ENCODE data around the gene MYO1H.

MYO1H gene

DNA sequence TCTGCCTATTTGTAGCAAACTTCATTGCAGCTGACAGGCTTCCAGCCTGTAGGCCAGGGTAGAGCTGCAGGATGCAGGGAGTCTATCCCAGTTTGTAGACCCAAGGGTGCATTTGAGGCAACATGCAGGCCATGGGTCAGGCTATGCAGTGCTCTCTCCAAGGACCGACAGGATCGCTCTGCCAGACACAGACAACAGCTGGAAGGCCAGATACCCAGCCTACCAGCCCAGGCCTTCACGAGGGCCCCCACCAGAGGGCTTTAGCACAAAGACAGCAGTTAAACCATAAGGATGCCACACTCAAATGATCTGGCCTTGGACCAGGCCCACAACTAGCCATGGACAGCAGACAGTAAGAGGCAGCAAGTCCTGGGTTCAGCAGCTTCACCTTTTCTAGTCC lies 119.1 kb downstream of the MYO1H start:
- Histone ChIP-seq H3K36me3 (ENCODE audit: control insufficient read depth in 1 of 2, insufficient read depth in 2 of 2, low read depth in 1 of 2, low read length in 2 of 2) (peaks cover 47 to 57% of the 10 kb centered on the region in 2 experiments), H3K9ac (ENCODE audit: low read length) (peak overlapping the region; percentile 42), H2BK12ac (ENCODE audit: low read length in 2 of 2) (no peak overlapping the region), H3K14ac (ENCODE audit: low read length in 2 of 2) (no peak overlapping the region), H2BK15ac (ENCODE audit: low read depth, poor library complexity, severe bottlenecking) (no peak overlapping the region), H3K23ac (ENCODE audit: low read length in 2 of 2) (no peak overlapping the region), H3K4ac (ENCODE audit: low read depth in 1 of 2, low read length in 2 of 2) (peak overlapping the region in 1 of 2 experiments; percentile 42), H3K4me1 (ENCODE audit: control insufficient read depth, insufficient read depth, low read depth, low read length) (peaks cover 39% of the 10 kb centered on the region), H3K18ac (ENCODE audit: low read depth in 1 of 2, low read length in 2 of 2) (no peak overlapping the region), H2BK120ac (ENCODE audit: low read depth, low read length) (no peak overlapping the region), H4K91ac (ENCODE audit: low read length) (no peak overlapping the region), H3K4me3 (ENCODE audit: insufficient read depth in 1 of 2, low read depth in 1 of 2, low read length in 2 of 2) (peak overlapping the region in 1 of 2 experiments; percentile 16), H2BK5ac (ENCODE audit: low read depth, low read length, poor library complexity, severe bottlenecking) (no peak overlapping the region), H4K8ac (ENCODE audit: low read length) (no peak overlapping the region), H3K27me3 (ENCODE audit: control insufficient read depth in 1 of 2, insufficient read depth in 1 of 2, low read length in 2 of 2) (no peaks in the 10 kb centered on the region), H3K4me2 (ENCODE audit: low read length, poor library complexity, severe bottlenecking) (no peak overlapping the region), H3K27ac (ENCODE audit: low read length, poor library complexity, severe bottlenecking) (no peak overlapping the region), H3K79me1 (replicated peaks; ENCODE audit: low read length, poor library complexity, severe bottlenecking) (no peaks in the 10 kb centered on the region), H2AFZ (ENCODE audit: low read depth, low read length) (no peak overlapping the region), H2AK5ac (ENCODE audit: low read length, severe bottlenecking) (peak overlapping the region; percentile 14), H3K9me3 (ENCODE audit: control insufficient read depth, low read length) (no peaks in the 10 kb centered on the region)
- no peak for DNase-seq
- WGBS: 82% methylated on average over 3 of the region's 3 CpGs

DNA sequence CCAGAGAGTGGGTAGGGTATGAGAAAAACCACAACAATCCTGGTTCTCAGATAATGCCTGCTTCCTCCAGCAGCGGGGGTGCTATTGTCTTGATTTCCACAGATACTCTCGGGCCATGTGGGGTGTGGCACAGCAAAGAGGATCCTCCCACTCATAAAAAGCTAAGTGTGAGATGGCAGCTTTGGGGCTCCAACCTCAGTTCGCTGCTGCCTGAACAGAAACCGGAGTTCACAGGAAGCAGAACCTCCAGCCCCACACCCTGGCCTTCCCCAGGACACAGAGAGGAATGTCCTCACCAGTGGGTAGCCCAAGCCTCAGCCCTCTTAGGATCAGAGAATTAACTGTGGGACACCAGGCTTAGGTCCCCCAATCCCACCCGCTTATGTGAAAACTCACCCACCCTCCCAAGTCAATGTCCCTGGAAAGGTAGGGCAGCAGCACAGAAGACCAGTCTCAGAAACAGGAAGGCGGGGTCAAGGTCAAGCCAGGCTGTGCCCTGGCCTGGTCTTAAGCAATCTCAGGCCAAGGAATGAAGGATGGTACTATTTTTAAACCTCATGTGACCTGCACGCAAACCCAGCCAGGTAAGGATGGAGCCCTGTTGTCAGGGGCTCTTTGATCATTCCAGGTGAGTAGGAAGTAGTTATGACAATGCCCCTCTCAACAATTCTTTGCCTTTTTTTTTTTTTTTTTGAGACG lies 120.4 kb downstream of the MYO1H start:
- Histone ChIP-seq H3K4ac (ENCODE audit: low read depth in 1 of 2, low read length in 2 of 2) (peak overlapping the region in 1 of 2 experiments; percentile 4), H2AK5ac (ENCODE audit: low read length, severe bottlenecking) (peak overlapping the region; percentile 42), H3K27me3 (ENCODE audit: control insufficient read depth in 1 of 2, insufficient read depth in 1 of 2, low read length in 2 of 2) (no peaks in the 10 kb centered on the region), H4K91ac (ENCODE audit: low read length) (no peak overlapping the region), H2AFZ (ENCODE audit: low read depth, low read length) (no peak overlapping the region), H3K23ac (ENCODE audit: low read length in 2 of 2) (peak overlapping the region in 1 of 2 experiments; percentile 17), H3K14ac (ENCODE audit: low read length in 2 of 2) (peak overlapping the region in 1 of 2 experiments; percentile 42), H2BK120ac (ENCODE audit: low read depth, low read length) (no peak overlapping the region), H3K27ac (ENCODE audit: low read length, poor library complexity, severe bottlenecking) (no peak overlapping the region), H3K79me1 (replicated peaks; ENCODE audit: low read length, poor library complexity, severe bottlenecking) (no peaks in the 10 kb centered on the region), H3K4me3 (ENCODE audit: insufficient read depth in 1 of 2, low read depth in 1 of 2, low read length in 2 of 2) (peak overlapping the region in 1 of 2 experiments; percentile 13), H2BK12ac (ENCODE audit: low read length in 2 of 2) (peak overlapping the region; percentile 28 to 31), H3K18ac (ENCODE audit: low read depth in 1 of 2, low read length in 2 of 2) (peak overlapping the region in 1 of 2 experiments; percentile 58), H4K8ac (ENCODE audit: low read length) (peak overlapping the region; percentile 38), H3K4me2 (ENCODE audit: low read length, poor library complexity, severe bottlenecking) (no peak overlapping the region), H3K4me1 (ENCODE audit: control insufficient read depth, insufficient read depth, low read depth, low read length) (peaks cover 34% of the 10 kb centered on the region), H3K36me3 (ENCODE audit: control insufficient read depth in 1 of 2, insufficient read depth in 2 of 2, low read depth in 1 of 2, low read length in 2 of 2) (peaks cover 51 to 67% of the 10 kb centered on the region in 2 experiments), H2BK15ac (ENCODE audit: low read depth, poor library complexity, severe bottlenecking) (no peak overlapping the region), H2BK5ac (ENCODE audit: low read depth, low read length, poor library complexity, severe bottlenecking) (no peak overlapping the region), H3K9ac (ENCODE audit: low read length) (peak overlapping the region; percentile 42), H3K9me3 (ENCODE audit: control insufficient read depth, low read length) (no peaks in the 10 kb centered on the region)
- no peak for DNase-seq
- 87% methylated on average over 6 of the region's 8 CpGs for WGBS

DNA sequence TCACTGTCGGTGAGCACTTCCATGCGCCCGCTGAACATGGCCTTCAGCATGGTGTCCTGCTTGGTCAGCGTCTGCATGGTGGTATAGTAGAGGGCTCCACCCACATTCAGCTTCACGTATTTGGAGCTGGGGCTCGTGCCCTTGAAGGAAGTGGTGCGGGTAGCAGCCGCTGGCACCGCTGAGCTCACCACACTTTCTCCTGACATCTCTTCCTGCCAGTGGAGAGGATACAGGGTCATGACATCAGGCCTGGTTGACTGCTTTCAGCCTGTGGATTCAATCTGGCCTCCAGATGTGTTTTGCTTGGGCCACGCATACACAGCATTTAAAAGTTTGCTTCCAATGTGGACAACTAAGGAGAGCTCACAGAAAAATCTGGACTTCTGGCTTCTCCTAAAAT lies 121.8 kb downstream of the MYO1H start:
- no peak overlapping the region for H2BK5ac ChIP-seq (ENCODE audit: low read depth, low read length, poor library complexity, severe bottlenecking)
- no peak overlapping the region for H3K18ac ChIP-seq (ENCODE audit: low read depth in 1 of 2, low read length in 2 of 2)
- H3K4me1 ChIP-seq (ENCODE audit: control insufficient read depth, insufficient read depth, low read depth, low read length): peaks cover 25% of the 10 kb centered on the region
- no peak overlapping the region for H3K4me3 ChIP-seq (ENCODE audit: insufficient read depth in 1 of 2, low read depth in 1 of 2, low read length in 2 of 2)
- H2AFZ ChIP-seq (ENCODE audit: low read depth, low read length): no peak overlapping the region
- WGBS: 83% methylated on average over 10 of the region's 10 CpGs
- peak overlapping the region; percentile 25 for H3K9ac ChIP-seq (ENCODE audit: low read length)
- H3K23ac ChIP-seq (ENCODE audit: low read length in 2 of 2): no peak overlapping the region
- H3K36me3 ChIP-seq (ENCODE audit: control insufficient read depth in 1 of 2, insufficient read depth in 2 of 2, low read depth in 1 of 2, low read length in 2 of 2): peaks cover 59 to 78% of the 10 kb centered on the region in 2 experiments
- no peak overlapping the region for H2BK15ac ChIP-seq (ENCODE audit: low read depth, poor library complexity, severe bottlenecking)
- no peak for DNase-seq
- H3K79me1 ChIP-seq (replicated peaks; ENCODE audit: low read length, poor library complexity, severe bottlenecking): no peaks in the 10 kb centered on the region
- H3K14ac ChIP-seq (ENCODE audit: low read length in 2 of 2): no peak overlapping the region
- H2BK120ac ChIP-seq (ENCODE audit: low read depth, low read length): no peak overlapping the region
- H3K27me3 ChIP-seq (ENCODE audit: control insufficient read depth in 1 of 2, insufficient read depth in 1 of 2, low read length in 2 of 2): no peaks in the 10 kb centered on the region
- H3K9me3 ChIP-seq (ENCODE audit: control insufficient read depth, low read length): no peaks in the 10 kb centered on the region
- H3K4me2 ChIP-seq (ENCODE audit: low read length, poor library complexity, severe bottlenecking): no peak overlapping the region
- no peak overlapping the region for H4K8ac ChIP-seq (ENCODE audit: low read length)
- no peak overlapping the region for H3K4ac ChIP-seq (ENCODE audit: low read depth in 1 of 2, low read length in 2 of 2)
- no peak overlapping the region for H2AK5ac ChIP-seq (ENCODE audit: low read length, severe bottlenecking)
- H3K27ac ChIP-seq (ENCODE audit: low read length, poor library complexity, severe bottlenecking): no peak overlapping the region
- H4K91ac ChIP-seq (ENCODE audit: low read length): peak overlapping the region; percentile 64
- H2BK12ac ChIP-seq (ENCODE audit: low read length in 2 of 2): no peak overlapping the region

DNA sequence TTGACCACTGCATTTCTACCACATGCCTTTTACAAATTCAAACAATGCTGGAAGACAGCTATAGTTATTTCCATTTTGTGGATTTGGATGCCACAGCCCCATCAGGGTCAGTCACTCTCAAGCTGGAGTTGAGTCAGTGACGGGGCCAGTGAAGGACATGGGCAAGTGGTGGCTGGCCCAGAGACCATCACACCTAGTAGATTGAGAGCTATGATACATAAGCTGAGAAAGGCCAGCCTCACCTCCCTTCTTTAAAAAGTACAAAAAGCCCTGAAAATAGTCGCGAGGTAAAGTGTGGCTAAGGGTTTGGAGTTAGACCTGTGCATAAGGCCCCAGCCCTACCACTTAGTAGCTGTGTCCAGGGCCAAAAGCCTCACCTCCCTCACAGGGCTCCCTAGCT lies 125.3 kb downstream of the MYO1H start:
- no peak for DNase-seq
- no peak overlapping the region for H2BK120ac ChIP-seq (ENCODE audit: low read depth, low read length)
- WGBS: 97% methylated on average over 3 of the region's 3 CpGs

More for the DNA sequence above, 125.3 kb downstream of the MYO1H start:
- Histone ChIP-seq H3K9me3 (ENCODE audit: control insufficient read depth, low read length) (no peaks in the 10 kb centered on the region), H3K36me3 (ENCODE audit: control insufficient read depth in 1 of 2, insufficient read depth in 2 of 2, low read depth in 1 of 2, low read length in 2 of 2) (peaks cover 33 to 49% of the 10 kb centered on the region in 2 experiments), H4K91ac (ENCODE audit: low read length) (no peak overlapping the region), H2AFZ (ENCODE audit: low read depth, low read length) (no peak overlapping the region), H3K27me3 (ENCODE audit: control insufficient read depth in 1 of 2, insufficient read depth in 1 of 2, low read length in 2 of 2) (no peaks in the 10 kb centered on the region), H2BK12ac (ENCODE audit: low read length in 2 of 2) (no peak overlapping the region), H3K9ac (ENCODE audit: low read length) (no peak overlapping the region), H2BK15ac (ENCODE audit: low read depth, poor library complexity, severe bottlenecking) (no peak overlapping the region), H3K18ac (ENCODE audit: low read depth in 1 of 2, low read length in 2 of 2) (no peak overlapping the region), H2AK5ac (ENCODE audit: low read length, severe bottlenecking) (peak overlapping the region; percentile 7), H4K8ac (ENCODE audit: low read length) (peak overlapping the region; percentile 19), H3K4me1 (ENCODE audit: control insufficient read depth, insufficient read depth, low read depth, low read length) (peaks cover 17% of the 10 kb centered on the region), H3K4ac (ENCODE audit: low read depth in 1 of 2, low read length in 2 of 2) (no peak overlapping the region), H3K4me2 (ENCODE audit: low read length, poor library complexity, severe bottlenecking) (no peak overlapping the region), H3K79me1 (replicated peaks; ENCODE audit: low read length, poor library complexity, severe bottlenecking) (no peaks in the 10 kb centered on the region), H3K27ac (ENCODE audit: low read length, poor library complexity, severe bottlenecking) (no peak overlapping the region), H2BK5ac (ENCODE audit: low read depth, low read length, poor library complexity, severe bottlenecking) (no peak overlapping the region), H3K4me3 (ENCODE audit: insufficient read depth in 1 of 2, low read depth in 1 of 2, low read length in 2 of 2) (no peak overlapping the region), H3K23ac (ENCODE audit: low read length in 2 of 2) (no peak overlapping the region), H3K14ac (ENCODE audit: low read length in 2 of 2) (no peak overlapping the region)

Measured in mesenchymal stem cell (in vitro differentiated cells and primary cell).